ENCODE data around the gene CHP1.

GRCh38 chr15:41205315-41205714, 25.8 kb upstream of the CHP1 start:
- TF ChIP-seq CTCF (IDR thresholded peaks at IDR 0.05) (no peak), ZFX (IDR thresholded peaks at IDR 0.05; ENCODE audit: borderline replicate concordance) (no peak)

All from 22Rv1 (cell line).